Stimulated activated naive CD8-positive, alpha-beta T cell treated with anti-CD3 and anti-CD28 coated beads, Interleukin-15, Interleukin-2, amounts not matched to agents 100 U/mL and 50 U/mL, for 24 hours (primary cell): ENCODE data around the gene HTR3D.
"Not testable (repeated sequence)": the region's sequence is repeated elsewhere in the genome, so short reads cannot be mapped to it uniquely, and the experiment has no call there.

Experiments
- ATAC-seq: fragments of 150-1000 bp; cut with Tn5 transposase; one replicate; pipeline ENCODE4 v1.10.0; 2021
- DNase-seq: peaks from one replicate; pipeline ENCODE4 v3.0.0; 2021

The HTR3D gene

DNA sequence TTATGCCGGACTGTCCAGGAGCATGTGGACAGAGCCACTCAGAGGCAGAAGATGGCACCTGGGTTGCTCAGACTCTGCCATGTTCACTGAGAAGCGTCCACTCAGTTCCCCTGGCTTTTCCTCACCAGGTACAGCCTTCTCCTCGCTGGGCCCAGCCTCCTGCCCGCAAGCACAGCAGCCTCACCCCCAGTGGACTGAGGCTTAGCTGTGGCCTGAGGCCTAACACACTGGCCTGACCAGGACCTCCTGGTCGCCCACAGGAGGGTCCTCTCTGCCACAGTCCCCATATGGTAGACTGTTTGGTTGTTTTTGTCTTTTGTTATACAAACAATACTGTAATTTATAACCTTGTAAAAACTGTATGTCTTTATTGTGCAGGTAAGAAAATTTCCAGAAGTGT is 36.8 kb downstream of the HTR3D start:
- ATAC-seq = no peak
- no peak for DNase-seq

DNA sequence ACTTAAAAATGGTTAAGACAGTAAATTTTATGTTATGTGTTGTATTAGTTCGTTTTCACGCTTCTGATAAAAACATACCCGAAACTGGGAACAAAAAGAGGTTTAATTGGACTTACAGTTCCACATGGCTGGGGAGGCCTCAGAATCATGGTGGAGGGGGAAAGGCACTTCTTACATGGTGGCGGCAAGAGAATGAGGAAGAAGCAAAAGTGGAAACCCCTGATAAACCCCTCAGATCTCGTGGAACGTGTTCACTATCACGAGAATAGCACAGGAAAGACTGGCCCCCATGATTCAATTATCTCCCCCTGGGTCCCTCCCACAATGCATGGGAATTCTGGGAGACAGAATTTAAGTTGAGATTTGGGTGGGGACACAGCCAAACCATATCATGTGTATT is 39.6 kb downstream of the HTR3D start:
- not testable (repeated sequence) for ATAC-seq, DNase-seq

DNA sequence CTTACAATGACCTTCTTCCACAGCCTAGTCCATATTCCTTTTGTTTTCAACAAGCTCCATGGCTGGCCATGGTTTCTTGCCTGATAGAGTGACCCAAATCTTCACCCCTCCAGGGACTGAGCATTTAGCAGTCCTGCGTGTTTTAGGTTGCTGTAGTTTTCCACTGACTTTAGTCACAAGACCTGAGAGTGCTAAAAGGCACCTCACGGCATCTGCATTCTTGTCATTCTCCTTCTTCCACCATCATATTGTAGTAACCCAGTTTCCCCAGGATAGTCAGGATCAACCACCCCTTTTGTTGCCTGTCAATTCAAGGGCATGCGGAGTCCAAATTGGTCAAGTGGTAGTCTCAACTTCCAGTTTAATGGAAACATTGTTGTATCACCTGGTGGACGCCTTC is 42.1 kb downstream of the HTR3D start:
- DNase-seq = no peak
- no peak for ATAC-seq

DNA sequence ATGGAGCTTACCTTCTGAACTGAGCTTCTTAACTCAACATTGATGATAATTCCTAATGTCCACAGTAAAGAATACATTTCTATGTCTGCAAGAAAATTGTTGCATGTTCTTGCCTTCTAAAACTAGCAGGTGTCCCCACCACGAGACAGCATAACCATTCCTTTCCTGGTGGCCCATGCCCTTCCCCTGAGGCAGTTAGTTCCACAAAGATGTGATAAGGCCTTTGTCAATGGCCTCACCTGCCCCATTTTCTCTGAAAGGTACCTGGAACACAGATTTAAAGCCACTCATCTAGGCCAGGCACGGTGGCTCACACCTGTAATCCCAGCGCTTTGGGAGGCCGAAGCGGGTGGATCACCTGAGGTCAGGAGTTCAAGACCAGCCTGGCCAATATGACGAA is 44.4 kb downstream of the HTR3D start:
- ATAC-seq = no peak
- no peak for DNase-seq

DNA sequence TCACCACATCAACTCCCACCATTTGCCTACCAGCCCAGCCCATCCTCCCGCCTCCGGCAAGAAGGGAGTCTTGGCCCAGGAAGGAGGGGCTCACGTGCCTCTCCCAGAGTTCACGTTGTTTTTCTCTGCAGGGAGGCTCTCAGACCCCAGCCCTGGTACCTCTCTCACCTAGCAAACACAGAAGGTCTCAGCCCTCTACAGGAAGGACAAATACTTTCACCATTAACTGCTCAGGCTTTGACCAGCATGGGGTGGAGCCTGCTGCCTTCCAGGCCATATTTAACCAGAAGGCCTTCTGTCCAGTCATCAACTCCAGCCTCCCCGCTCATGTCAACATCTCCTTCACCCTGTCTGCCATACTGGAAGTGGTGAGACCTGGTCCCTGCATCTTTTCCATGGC is 46.3 kb downstream of the HTR3D start:
- ATAC-seq (no peak), DNase-seq (no peak)

DNA sequence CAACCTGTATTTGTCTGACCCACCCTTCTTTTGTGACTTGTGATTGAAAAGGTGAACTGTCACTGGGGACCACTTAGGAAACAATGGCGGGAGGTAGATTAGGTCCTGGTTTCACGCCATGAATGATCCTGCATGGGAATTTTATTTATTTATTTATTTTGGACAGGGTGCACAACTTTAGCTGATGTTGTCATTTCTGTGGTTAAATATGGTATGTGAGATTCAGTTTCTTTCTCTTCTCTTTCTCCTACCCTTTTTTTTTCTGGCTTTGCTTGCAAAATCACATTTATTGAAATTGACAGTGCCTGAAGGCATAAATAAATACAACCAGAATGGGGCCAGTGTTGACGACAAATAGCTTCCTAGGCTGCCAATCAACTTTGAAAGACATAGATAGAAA is 47.3 kb downstream of the HTR3D start:
- DNase-seq = no peak
- ATAC-seq = no peak

DNA sequence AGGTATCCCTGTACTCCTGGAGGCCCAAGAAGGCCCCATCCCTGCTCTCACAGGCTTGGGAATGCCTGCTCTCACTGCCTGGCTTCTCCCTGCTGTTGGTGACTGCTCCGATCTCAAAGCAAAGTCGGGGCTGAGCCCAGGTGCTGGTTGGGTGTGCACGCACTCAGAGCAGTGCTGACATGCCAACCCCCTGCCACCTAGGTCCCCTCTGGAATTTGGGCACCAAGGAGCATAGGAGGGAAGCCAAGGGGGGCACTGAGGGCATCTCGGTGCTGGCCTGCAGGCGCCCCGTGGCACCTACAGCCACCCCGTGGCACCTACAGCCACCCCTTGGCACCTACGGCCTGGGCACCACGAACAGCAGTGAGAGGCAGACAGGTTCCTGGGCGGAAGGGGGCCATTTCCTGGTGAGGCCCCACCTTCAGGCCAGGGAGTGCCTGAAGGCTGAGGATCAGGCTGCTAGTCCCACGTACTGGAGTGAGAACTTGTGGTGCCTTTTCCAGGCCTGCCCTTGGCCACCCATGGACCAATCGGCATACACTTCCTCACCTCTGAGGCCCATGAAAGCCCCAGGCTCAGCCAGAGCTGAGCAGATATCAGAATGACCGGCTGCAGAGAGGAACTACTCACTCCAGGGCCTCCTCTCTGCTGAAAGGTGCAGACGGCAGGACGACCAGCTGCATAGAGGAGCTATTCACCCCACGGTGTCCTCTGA is 49.7 kb downstream of the HTR3D start:
- ATAC-seq (no peak), DNase-seq (no peak)

DNA sequence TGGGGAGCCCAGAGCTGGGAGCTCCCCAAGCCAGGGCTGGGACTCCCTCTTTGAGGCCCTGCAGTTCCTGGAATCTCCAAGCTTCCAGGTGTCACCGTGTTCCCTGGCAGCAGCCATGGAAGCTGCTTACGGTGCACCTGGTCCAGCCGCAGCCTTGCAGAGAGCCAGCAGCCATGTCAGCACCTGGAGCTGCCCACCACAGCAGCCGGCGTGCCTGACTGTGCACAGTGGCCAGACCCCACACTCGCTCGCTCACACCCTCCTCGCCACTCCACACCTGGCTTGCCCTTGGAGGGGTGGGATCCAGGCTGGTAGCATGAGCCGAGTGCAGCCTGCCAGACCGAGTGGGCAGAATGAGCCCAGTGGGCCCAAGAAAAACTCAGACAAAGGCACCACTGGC is 50.5 kb downstream of the HTR3D start:
- DNase-seq = no peak

DNA sequence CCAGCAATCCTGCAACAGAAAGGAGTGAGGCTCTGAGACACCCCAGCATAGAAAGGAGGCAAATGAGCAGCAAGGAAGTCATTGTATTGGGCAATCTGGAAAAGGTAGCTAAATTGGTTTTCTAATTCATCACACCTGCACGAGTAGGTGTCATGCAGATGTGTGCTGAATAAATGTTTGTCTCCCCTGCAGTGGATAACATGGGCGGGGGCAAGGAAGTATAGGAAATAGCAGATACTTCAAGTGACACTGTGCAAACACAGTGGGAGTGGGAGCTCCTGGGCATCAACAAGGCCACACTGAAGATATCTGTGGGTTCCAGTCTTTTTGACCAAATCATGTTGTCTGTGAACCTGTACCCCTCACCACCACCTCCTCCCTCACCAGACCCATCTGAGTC is 50.9 kb downstream of the HTR3D start:
- DNase-seq (no peak), ATAC-seq (no peak)

More for the DNA sequence above, 50.5 kb downstream of the HTR3D start:
- no peak for ATAC-seq

DNA sequence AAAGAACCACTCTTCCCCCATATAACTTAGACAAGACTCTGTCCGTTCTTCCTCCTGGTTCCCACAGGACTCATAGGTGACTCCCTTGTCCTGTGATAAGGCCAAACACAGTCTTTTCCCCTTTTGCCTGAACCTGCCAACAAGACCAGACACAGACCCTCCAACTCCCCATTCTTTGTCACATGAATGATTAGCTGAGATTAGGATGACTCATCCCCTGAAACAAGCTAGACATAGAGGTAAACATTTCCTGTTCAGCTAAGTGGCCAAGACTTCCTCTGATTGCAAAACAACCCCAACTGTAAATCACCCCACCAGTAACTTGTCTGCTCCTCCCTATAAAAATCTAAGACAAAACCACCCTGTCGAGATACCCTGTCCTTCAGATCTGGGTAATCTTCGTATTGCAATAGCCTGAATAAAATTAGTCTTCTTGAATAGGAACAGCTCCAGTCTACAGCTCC is 53.9 kb downstream of the HTR3D start:
- DNase-seq (no peak), ATAC-seq (no peak)
